ENCODE measurements around the gene LRP10.

DNA sequence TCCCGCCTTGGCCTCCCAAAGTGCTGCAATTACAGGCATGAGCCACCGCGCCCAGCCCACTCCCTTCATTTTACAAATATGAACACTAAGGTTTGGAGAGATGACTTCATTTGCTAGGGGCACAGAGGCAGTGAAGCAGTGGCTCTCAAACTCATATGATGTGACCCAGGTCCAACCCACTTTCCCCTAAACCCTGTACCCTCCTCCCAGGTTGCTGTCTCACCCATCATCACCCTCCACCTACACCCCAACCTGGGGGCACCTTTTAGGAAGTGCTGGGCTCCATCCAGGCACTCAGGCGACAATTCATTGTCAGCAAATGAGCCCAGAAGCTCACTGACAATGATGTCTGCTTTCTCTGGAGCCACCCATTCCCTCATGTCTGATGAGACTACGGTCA is 52.2 kb downstream of the LRP10 start:
- TF ChIP-seq, protein P1, sequence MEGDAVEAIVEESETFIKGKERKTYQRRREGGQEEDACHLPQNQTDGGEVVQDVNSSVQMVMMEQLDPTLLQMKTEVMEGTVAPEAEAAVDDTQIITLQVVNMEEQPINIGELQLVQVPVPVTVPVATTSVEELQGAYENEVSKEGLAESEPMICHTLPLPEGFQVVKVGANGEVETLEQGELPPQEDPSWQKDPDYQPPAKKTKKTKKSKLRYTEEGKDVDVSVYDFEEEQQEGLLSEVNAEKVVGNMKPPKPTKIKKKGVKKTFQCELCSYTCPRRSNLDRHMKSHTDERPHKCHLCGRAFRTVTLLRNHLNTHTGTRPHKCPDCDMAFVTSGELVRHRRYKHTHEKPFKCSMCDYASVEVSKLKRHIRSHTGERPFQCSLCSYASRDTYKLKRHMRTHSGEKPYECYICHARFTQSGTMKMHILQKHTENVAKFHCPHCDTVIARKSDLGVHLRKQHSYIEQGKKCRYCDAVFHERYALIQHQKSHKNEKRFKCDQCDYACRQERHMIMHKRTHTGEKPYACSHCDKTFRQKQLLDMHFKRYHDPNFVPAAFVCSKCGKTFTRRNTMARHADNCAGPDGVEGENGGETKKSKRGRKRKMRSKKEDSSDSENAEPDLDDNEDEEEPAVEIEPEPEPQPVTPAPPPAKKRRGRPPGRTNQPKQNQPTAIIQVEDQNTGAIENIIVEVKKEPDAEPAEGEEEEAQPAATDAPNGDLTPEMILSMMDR (IDR thresholded peaks at IDR 0.05) = no peak
- TF ChIP-seq EZH2 (IDR thresholded peaks at IDR 0.05) = no peak

All from neural progenitor cell (in vitro differentiated cells).